Psoas muscle (tissue), 8 donors: Measurements from ENCODE around the gene PPP1R37. TPM values are rescaled to one million over a fixed set of nuclear protein-coding genes. Genes with fewer than 3 reads are reported as not detected.

Source experiments
- ATAC-seq, 4 donors: fragments of 200-7000 bp; cut with Tn5 transposase; one replicate each; pipeline ENCODE4 v1.9.1; 2020; ENCODE audit warnings: moderate library complexity in 3 of 4, mild to moderate bottlenecking in 2 of 4
- DNase-seq, 2 donors: peaks; one replicate each; pipeline ENCODE4 v3.0.0-alpha.2; 2020
- H3K27ac ChIP-seq: fragments of 200-600 bp; one replicate; pipeline ENCODE4 v1.8.0; 2022
- H3K27me3 ChIP-seq, 3 donors: fragments of 200-600 bp in 1 of 3; one replicate each; pipeline versions ENCODE4 v1.6.1 to v1.8.0; 2013 to 2022; ENCODE audit warnings: low read length in 2 of 3, mild to moderate bottlenecking in 2 of 3, moderate library complexity in 1 of 3; ENCODE audit not compliant: insufficient read depth in 3 of 3
- H3K36me3 ChIP-seq, 2 donors: fragments of 200-600 bp in 1 of 2; one replicate each; pipeline versions ENCODE4 v1.6.1 to v1.8.0; 2013 to 2022; ENCODE audit warnings: low read depth in 1 of 2, mild to moderate bottlenecking in 1 of 2, moderate library complexity in 1 of 2; ENCODE audit not compliant: insufficient read depth in 1 of 2
- H3K4me1 ChIP-seq: fragments of 200-600 bp; one replicate; pipeline ENCODE4 v1.8.0; 2022
- H3K4me3 ChIP-seq: fragments of 200-600 bp; one replicate; pipeline ENCODE4 v1.8.0; 2022; ENCODE audit warnings: mild to moderate bottlenecking
- H3K9me3 ChIP-seq: fragments of 200-600 bp; one replicate; pipeline ENCODE4 v1.8.0; 2022
- CTCF ChIP-seq: fragments of 200-600 bp; IDR thresholded peaks from one replicate; pipeline ENCODE4 v1.8.0; 2022; ENCODE audit warnings: antibody characterized with exemption
- WGBS, 3 donors: extraction: QIAGEN DNeasy Blood & Tissue Kit; methylation state at CpG; one replicate each; pipeline versions ENCODE4 v1.1.6 to v1.1.7; 2013; 5-methylcytosine and 5-hydroxymethylcytosine counted together
- intact Hi-C, 2 donors: fragments of 100-400 bp; cut with DNase I; formaldehyde crosslinking; loops; one replicate each; pipeline versions ENCODE4 v1.11.0 to v1.14.2; 2022
- polyA plus RNA-seq, 3 donors: library from polyadenylated mRNA; stranded (reverse); fragments of 200-250 nt; gene quantifications; one replicate each; pipeline ENCODE4 v1.2.3, GENCODE V29; 2013
- total RNA-seq, 4 donors: library from RNA; stranded (reverse); fragmentation: NEBNext Ultra II Directional in 2 of 4; extraction: Animal tissue kit (Norgen Biotek cat#: 25700) in 2 of 4; gene quantifications; one replicate each; pipeline versions ENCODE4 v1.2.1 to v1.2.4, GENCODE V29; 2021 to 2023
- donor health status: healthy with polysubstance abuse.
- donor health status: DM: no; HTN: no; CAD: no; lungs with moderate emphysema.
- donor health status: Bipolar disorder and iron deficiency.
- donor health status: healthy.
- donor health status: DM: yes; HTN: yes; CAD: no.
- donor health status: DM: no; HTN: no; CAD: no.
- donor health status: DM: no; HTN: no; CAD: no.
- donor health status: DM: yes; HTN: yes; CAD: no.

The PPP1R37 gene
- total and polyA plus RNA-seq, 7 donors, result 25.5 to 39.5 (median 29.3) TPM

GRCh38 chr19:45147835-45148676, 55.1 kb downstream of the PPP1R37 start:
- Histone ChIP-seq H3K27ac (no peak overlapping the region), H3K36me3 (peaks cover 6 to 35% of the 10 kb centered on the region in 2 donors), H3K9me3 (no peaks in the 10 kb centered on the region), H3K27me3 (peaks cover 0 to 24% (median 9%) of the 10 kb centered on the region in 3 donors), H3K4me3 (no peak overlapping the region), H3K4me1 (peaks cover 11% of the 10 kb centered on the region)
- DNase-seq, result no peak
- no peak for ATAC-seq
- 79 to 83% (median 81%) methylated on average over 18 of the region's 18 CpGs for WGBS, 3 donors
- TF ChIP-seq CTCF, result no peak
- intact Hi-C loops, result no loop called here

GRCh38 chr19:45149129-45149528, 56.1 kb downstream of the PPP1R37 start:
- WGBS, 3 donors, result 77 to 89% (median 78%) methylated on average over 9 of the region's 9 CpGs
- peaks cover 20% of the 10 kb centered on the region for H3K4me1 ChIP-seq
- no peak overlapping the region for H3K27ac ChIP-seq
- no peak overlapping the region for H3K4me3 ChIP-seq
- H3K9me3 ChIP-seq, result no peaks in the 10 kb centered on the region
- ATAC-seq, result no peak
- no peak for DNase-seq
- intact Hi-C loops, result no loop called here
- peaks cover 0 to 32% (median 9%) of the 10 kb centered on the region in 3 donors for H3K27me3 ChIP-seq
- TF ChIP-seq CTCF, result no peak
- peaks cover 6 to 26% of the 10 kb centered on the region in 2 donors for H3K36me3 ChIP-seq

GRCh38 chr19:45150180-45150579, 57.2 kb downstream of the PPP1R37 start:
- no peak overlapping the region for H3K4me3 ChIP-seq
- no peaks in the 10 kb centered on the region for H3K9me3 ChIP-seq
- intact Hi-C loops, result no loop called here
- no peak overlapping the region for H3K27ac ChIP-seq
- DNase-seq (no peak), ATAC-seq (no peak)
- H3K4me1 ChIP-seq, result peaks cover 20% of the 10 kb centered on the region
- 87 to 94% (median 90%) methylated on average over 4 of the region's 4 CpGs for WGBS, 3 donors
- TF ChIP-seq CTCF, result no peak
- H3K36me3 ChIP-seq, result peaks cover 4 to 15% of the 10 kb centered on the region in 2 donors
- peaks cover 0 to 32% (median 9%) of the 10 kb centered on the region in 3 donors for H3K27me3 ChIP-seq

- no peak overlapping the region for H3K4me3 ChIP-seq
- no peak for DNase-seq
- peaks cover 0 to 9% of the 10 kb centered on the region in 2 donors for H3K36me3 ChIP-seq
- no peaks in the 10 kb centered on the region for H3K9me3 ChIP-seq
- peaks cover 0 to 32% (median 9%) of the 10 kb centered on the region in 3 donors for H3K27me3 ChIP-seq
- no peak for ATAC-seq
- WGBS, 3 donors, result 54 to 66% (median 55%) methylated on average over 4 of the region's 4 CpGs
- intact Hi-C loops, result no loop called here
- TF ChIP-seq CTCF, result no peak
- H3K27ac ChIP-seq, result no peak overlapping the region
- H3K4me1 ChIP-seq, result peaks cover 20% of the 10 kb centered on the region
These were observed 57.8 kb downstream of the PPP1R37 start for GRCh38 chr19:45150751-45151281.
